ENCODE data around the gene C15orf61.

The C15orf61 gene

GRCh38 chr15:67521029-67521782 is at the start of gene C15orf61:
C15orf61 (plus strand) TSS chr15:67521131; CDS start chr15:67521249, 118 bp downstream.
- peak; percentile 97 for DNase-seq (ENCODE audit: low spot score)

GRCh38 chr15:67472957-67473356 is 48.0 kb upstream of the C15orf61 start:
- DNase-seq (ENCODE audit: low spot score): no peak

- DNase-seq (ENCODE audit: low spot score): no peak
These were observed 46.4 kb upstream of the C15orf61 start for GRCh38 chr15:67474405-67475110.

DNA sequence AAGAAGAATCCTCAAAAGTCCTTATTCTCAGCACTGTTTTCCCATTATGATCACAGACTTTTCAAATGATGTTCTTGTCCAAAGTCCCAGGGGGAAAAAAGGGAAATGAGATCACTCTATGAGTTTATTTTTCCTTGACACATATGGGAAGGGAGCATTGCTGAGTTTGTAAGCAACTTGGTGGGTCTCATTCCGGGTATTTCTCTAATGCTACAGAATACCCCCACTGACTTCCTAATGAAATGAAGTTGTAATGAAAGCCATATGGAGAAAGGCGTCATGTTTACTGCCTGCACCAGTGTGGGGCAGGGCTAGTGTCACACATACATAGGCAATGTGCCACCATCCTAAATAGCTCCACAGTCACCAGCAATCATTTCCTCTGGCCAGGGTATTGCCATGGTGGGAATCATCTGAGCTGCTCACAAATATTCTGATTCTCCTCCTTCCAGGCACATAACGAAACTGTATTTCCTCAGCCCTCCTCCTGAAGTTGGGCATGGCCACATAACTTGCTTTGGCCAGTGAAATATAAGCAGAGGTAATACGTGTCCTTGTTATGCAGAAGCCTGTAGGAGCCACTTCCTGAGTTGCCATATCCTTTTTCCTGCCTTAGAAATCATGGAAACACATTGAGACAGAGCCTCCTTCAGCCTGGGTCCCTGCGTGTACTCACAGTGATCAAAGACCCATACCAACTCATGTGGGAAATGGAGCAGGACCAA is 41.0 kb upstream of the C15orf61 start:
- no peak for DNase-seq (ENCODE audit: low spot score)

DNA sequence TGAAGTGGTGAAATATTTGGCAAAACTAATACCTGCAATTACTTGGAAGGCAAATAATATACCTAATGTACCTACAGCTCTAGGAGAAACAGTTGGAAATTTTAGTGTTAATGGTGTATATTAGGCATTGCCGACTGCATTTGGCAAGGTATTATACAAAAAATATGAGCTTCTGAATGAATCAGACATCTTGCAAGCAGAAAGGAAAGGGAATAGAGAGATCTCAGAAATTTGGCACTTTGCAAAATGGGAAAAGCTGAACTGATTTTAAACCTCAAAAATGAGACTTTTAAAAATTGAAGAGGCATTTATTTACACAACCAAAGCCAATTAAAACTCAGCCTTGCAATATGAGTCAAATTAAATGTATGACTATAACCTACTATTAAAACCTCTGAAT is 40.2 kb upstream of the C15orf61 start:
- DNase-seq (ENCODE audit: low spot score): no peak

- DNase-seq (ENCODE audit: low spot score): no peak
These were observed 39.3 kb upstream of the C15orf61 start for GRCh38 chr15:67481680-67482079.

DNA sequence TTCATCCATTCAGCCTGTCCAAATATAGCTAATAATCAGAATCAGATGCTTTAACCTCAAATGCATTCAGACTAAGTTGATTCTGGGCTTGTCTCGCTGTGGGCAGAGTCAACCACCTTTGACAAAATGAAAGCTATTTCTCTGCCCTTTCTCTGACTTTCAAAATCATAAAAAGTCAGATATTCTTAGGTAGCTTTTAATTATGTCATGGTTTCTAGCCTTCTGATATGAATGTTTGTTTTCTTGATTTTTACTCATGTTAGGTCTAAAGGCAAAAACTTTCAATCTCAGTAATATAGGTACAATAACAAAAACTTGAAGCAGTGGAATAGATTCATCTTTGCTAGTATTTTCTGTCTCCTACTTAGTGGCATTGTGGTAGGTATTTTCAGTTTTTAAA is 25.3 kb upstream of the C15orf61 start:
- no peak for DNase-seq (ENCODE audit: low spot score)

- DNase-seq (ENCODE audit: low spot score): no peak
These were observed 19.6 kb upstream of the C15orf61 start for GRCh38 chr15:67501177-67501835.

- DNase-seq (ENCODE audit: low spot score): no peak
These were observed 19.0 kb upstream of the C15orf61 start for GRCh38 chr15:67501836-67502461.

DNA sequence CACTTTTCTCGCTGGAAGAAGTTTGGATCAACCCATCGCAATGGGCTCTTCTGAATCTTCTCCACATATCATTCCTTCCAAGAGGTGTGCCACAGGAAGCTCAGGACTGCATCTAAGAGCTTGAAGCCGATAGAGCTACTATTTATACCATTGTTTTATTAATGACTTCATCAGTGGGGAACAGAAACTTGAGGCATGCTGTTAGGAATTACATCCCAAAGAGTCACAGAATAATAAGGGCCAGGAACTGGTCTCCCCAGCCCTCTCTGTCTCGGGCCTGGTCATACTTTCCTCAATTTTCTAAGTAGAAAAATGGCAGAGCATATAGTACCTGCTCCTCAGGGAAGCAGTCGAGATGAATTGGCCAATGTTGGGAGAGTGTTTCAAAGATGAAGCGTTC is 16.9 kb upstream of the C15orf61 start:
- no peak for DNase-seq (ENCODE audit: low spot score)

- DNase-seq (ENCODE audit: low spot score): no peak
These were observed 16.1 kb upstream of the C15orf61 start for GRCh38 chr15:67504796-67505195.

DNA sequence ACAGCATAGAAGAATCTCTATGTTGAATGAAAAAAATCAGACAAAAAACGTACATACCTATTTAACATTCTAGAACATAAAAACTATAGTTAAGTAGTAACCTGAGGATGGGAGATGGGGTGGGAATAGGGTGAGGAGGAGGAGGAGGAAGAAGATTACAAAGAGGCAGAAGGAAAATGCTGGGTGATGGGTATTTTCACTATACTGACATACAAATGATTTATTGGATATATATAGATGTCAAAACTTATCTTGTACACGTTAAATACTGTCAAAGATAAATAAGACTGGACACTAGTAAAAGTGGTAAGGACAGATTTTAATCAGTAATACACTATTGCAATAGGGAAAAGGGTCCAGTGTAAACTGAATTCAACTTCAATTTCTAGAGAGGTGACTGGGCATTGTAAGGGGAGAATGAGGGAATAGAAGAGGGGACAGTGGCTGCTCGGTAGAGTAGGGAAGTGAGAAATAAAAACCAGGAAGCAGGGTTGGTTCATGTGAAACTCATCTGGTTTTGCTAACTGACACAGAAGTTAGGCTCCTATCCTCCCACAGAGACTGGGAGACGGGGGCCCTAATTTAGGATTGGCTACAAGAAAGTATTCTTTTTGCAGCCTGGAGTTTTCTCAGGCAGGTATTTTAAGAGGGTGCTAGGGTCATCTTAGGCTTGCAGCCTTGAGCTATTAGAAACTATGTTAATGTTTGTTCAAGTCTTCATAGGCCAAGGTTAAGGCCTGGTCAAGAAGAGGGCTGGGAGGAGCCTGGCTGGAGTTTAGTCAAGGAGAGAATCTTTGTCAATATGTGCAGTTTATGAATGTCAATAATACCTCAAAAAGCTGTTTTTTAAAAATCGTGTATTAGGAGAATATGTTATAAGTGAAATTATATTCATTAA is 15.0 kb upstream of the C15orf61 start:
- DNase-seq (ENCODE audit: low spot score): no peak

DNA sequence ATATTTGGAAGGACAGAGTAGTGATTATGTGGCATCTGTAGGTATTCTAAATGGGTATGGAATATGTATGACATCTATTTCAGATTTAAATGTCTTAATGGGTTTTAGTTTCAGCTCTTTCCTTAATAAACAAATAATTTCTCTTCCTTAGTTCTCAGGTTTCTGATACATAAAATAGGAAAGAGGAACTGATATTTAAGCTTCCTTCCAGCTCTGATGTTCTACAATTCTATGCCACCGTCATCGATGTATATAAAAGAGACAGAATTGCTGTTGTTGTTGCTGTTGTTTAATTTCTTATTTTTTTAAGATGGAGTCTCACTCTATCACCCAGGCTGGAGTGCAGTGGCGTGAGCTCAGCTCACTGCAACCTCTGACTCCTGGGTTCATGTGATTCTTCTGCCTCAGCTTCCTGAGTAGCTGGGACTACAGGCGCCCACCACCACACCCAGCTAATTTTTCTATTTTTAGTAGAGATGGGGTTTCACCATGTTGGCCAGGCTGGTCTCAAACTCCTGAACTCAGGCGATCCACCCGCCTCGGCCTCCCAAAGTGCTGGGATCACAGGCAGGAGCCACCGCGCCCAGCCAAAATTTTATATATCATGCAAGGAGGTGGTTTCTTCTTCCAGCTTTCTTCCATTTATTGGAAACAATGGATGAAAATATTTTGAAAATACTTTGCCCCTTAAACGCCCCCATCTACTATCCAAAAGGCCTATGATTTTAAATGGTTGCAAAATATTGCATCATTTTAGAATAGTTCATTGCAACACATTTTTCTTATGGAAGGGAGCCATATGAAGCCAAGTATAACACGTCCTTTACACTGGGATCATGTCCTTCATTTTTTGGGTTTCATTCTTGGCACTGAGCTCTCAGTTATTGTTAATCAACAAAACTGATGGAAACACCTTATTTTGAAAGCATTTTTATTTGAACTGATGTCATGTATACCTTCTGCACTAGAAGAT is 13.9 kb upstream of the C15orf61 start:
- DNase-seq (ENCODE audit: low spot score): no peak

DNA sequence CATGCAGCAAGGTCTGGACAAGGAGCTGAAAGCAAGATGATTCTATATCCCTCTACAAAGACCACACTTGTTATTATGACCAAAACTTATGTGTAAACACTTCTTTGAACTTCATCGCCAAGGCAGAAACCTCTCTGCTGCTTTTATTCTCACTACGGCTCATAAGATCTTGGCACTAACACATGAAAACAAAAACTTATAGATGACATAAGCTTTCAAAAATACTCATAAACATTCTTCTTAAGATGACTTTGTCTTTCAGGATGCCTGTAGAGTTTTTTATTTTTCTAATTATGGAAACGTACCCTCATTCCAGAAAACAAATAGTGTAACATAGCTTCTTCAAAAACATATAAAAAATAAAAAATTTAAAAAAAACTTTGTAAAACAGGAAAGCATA is 12.5 kb upstream of the C15orf61 start:
- no peak for DNase-seq (ENCODE audit: low spot score)

DNA sequence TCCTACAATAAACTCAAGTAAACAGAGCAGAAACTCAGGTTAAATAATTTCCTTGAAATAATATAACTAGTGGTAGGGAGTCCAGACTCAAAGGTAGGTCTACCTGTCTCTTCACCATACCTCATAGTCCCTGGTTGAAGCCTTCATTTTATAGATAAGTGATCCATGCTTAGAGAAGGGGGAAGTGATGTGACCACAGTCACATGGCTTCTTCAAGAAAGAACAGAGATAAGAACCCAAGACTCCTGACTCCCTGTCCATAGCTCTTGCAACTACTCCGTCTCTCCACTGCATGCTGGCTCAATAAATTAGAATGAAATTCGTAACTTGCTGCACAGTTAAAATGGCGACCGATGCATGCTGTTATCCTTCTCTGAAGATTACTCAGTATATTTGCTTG is 11.0 kb upstream of the C15orf61 start:
- DNase-seq (ENCODE audit: low spot score): no peak

- no peak for DNase-seq (ENCODE audit: low spot score)
These were observed 10.2 kb upstream of the C15orf61 start for GRCh38 chr15:67510597-67511190.

DNA sequence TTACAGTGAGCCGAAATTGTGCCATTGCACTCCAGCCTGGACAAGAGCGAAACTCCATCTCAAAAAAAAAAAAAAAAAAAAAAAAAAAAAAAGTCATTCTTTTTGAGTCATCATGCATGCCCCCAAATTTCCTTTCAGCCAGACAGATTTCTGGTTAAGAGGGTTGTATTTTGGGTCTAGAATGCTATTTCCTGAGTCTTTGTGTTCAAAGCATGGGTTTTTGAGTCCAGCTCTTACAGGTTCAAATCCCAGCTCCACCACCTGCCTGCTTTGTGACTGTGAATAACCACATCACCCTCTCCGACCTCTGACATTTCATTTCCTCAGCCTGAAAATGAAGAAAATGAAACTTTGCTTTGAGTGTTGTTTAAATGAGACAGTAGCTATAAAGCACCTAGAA is 9.3 kb upstream of the C15orf61 start:
- DNase-seq (ENCODE audit: low spot score): no peak

- no peak for DNase-seq (ENCODE audit: low spot score)
These were observed 8.8 kb upstream of the C15orf61 start for GRCh38 chr15:67512140-67512539.

Data from HuH-7.5 (cell line).